PC-3 (cell line): Measurements from ENCODE around the gene CD300C. TPM values are rescaled to one million over a fixed set of nuclear protein-coding genes. Genes with fewer than 3 reads are reported as not detected.

ENCODE experiments used
- ATAC-seq: fragments of 200-7000 bp; cut with Tn5 transposase; 2 replicates; pipeline ENCODE4 v1.9.1; 2020; ENCODE audit warnings: mild to moderate bottlenecking, moderate library complexity
- BruUV-seq: library from RNA; stranded (reverse); fragments of 400-500 nt; replicated peaks from 2 replicates; lab custom pipeline; 2021; lab: Mats Ljungman, UMichigan
- CTCF ChIA-PET: fragments of 300-600 bp; sonication (Branson Sonifier 250); formaldehyde crosslinking; loops from one replicate; lab custom pipeline; 2022; ENCODE audit warnings: antibody characterized with exemption; lab: Charles Lee
- POLR2A ChIA-PET: fragments of 300-600 bp; sonication (Branson Sonifier 250); formaldehyde crosslinking; loops from one replicate; lab custom pipeline; 2022; ENCODE audit warnings: antibody characterized with exemption; ENCODE audit not compliant: unreplicated experiment; lab: Charles Lee
- DNase-seq: peaks from one replicate; pipeline ENCODE4 v3.0.0-alpha.2; 2015
- H2AFZ ChIP-seq: fragments of 300-600 bp; sonication (generic); 2 replicates; pipeline ENCODE4 v1.6.0; 2016; ENCODE audit warnings: antibody characterized with exemption, low read length
- H3F3A ChIP-seq: fragments of 300-600 bp; sonication (generic); one replicate; pipeline ENCODE4 v1.6.0; 2017; ENCODE audit warnings: antibody characterized with exemption, low read length, control low read depth, mild to moderate bottlenecking; ENCODE audit not compliant: unreplicated experiment
- H3K27ac ChIP-seq: fragments of 300-600 bp; sonication (generic); 2 replicates; pipeline ENCODE4 v1.5.1; 2016; ENCODE audit warnings: mild to moderate bottlenecking, low read length
- H3K27me3 ChIP-seq: fragments of 300-600 bp; sonication (generic); 2 replicates; pipeline ENCODE4 v1.6.1; 2016; ENCODE audit warnings: low read length, mixed read lengths
- H3K36me3 ChIP-seq: fragments of 300-600 bp; sonication (generic); 2 replicates; pipeline ENCODE4 v1.6.1; 2016; ENCODE audit warnings: low read depth, mixed run types, low read length, mixed read lengths
- H3K4me1 ChIP-seq: fragments of 300-600 bp; sonication (generic); 2 replicates; pipeline ENCODE4 v1.5.1; 2016; ENCODE audit warnings: low read length; ENCODE audit not compliant: insufficient read depth
- H3K4me2 ChIP-seq: fragments of 300-600 bp; sonication (generic); 2 replicates; pipeline ENCODE4 v1.6.0; 2016; ENCODE audit warnings: low read length
- H3K4me3 ChIP-seq: fragments of 300-600 bp; sonication (generic); 2 replicates; pipeline ENCODE4 v1.5.1; 2016; ENCODE audit warnings: mild to moderate bottlenecking, low read length, mixed read lengths
- H3K79me2 ChIP-seq: fragments of 300-600 bp; sonication (generic); 2 replicates; pipeline ENCODE4 v1.6.1; 2017; ENCODE audit warnings: low read length, mixed read lengths
- H3K9ac ChIP-seq: fragments of 300-600 bp; sonication (generic); 2 replicates; pipeline ENCODE4 v1.6.0; 2016; ENCODE audit warnings: mild to moderate bottlenecking, low read length
- H3K9me2 ChIP-seq: fragments of 300-600 bp; sonication (generic); replicated peaks from 2 replicates; pipeline ENCODE4 v1.6.1; 2016; ENCODE audit warnings: mixed run types, low read length, mixed read lengths
- H3K9me3 ChIP-seq: fragments of 300-600 bp; sonication (generic); 2 replicates; pipeline ENCODE4 v1.6.1; 2016; ENCODE audit warnings: low read length, mixed read lengths
- H4K20me1 ChIP-seq: fragments of 300-600 bp; sonication (generic); 2 replicates; pipeline ENCODE4 v1.6.1; 2016; ENCODE audit warnings: low read length, mixed read lengths
- EZH2 ChIP-seq: fragments of 300-600 bp; sonication (generic); IDR thresholded peaks from one replicate; pipeline ENCODE4 v1.6.1; 2017; ENCODE audit warnings: antibody characterized with exemption, mild to moderate bottlenecking, low read length; ENCODE audit not compliant: unreplicated experiment
- EZH2phosphoT487 ChIP-seq: fragments of 300-600 bp; sonication (generic); IDR thresholded peaks from 2 replicates; pipeline ENCODE4 v1.6.1; 2018; ENCODE audit warnings: mild to moderate bottlenecking, antibody characterized with exemption, low read length, borderline replicate concordance
- intact Hi-C: fragments of 100-400 bp; cut with micrococcal nuclease; formaldehyde crosslinking; loops from 2 replicates; pipeline ENCODE4 v1.9.0; 2023
- total RNA-seq: library from RNA; depleted of rRNA; stranded (reverse); fragments of >200 nt; gene quantifications from 2 replicates; pipeline ENCODE4 v1.2.3, GENCODE V29; 2014
- TF ChIP-seq, protein P1 (sequence below): fragments of 300-600 bp; sonication (generic); conservative IDR thresholded peaks from 2 replicates; pipeline ENCODE4 v1.5.1; 2017; ENCODE audit warnings: antibody characterized with exemption, low read depth, mild to moderate bottlenecking, low read length

CD300C gene
- total RNA-seq, 1 experiment from 2014 or later, result not detected

DNA sequence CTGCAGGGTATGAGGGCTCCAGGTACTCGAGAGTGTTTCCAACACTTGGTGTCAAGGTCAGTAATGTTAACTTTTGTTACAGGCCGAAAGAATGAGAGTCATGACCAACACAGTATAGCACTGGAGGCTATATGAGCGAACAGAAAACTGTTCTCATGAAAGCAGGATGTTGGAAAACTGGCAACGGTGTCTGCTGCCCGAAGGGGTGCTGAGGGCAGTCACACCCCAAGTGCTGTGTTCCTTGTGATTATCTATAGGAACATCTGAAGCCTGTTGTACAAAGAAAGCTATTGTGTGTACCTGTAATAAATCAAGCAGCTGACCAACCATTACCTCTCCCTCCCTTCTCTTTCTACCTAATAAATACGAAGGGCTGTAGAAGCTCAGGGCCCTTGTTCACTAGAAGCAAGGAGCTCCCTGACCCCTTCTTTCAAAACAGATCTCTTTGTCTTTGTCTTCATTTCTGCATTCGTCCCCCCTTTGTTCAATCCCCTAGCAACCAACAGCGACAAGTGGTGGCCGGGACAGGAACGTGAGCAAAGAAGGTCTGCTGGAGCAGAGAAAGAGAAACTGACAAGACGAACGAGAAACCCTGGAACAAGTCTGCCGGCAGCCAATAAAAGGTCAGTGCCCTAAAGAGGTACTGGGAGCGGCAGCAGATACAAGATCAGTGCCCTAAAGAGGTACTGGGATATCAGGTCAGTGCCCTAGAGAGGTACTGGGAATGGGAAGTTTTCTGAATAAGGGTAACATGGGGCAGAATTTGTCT is 38.6 kb upstream of the CD300C start:
- BruUV-seq, result no TSS peak
- CTCF ChIA-PET, result no interaction called here
- POLR2A ChIA-PET, result no interaction called here

DNA sequence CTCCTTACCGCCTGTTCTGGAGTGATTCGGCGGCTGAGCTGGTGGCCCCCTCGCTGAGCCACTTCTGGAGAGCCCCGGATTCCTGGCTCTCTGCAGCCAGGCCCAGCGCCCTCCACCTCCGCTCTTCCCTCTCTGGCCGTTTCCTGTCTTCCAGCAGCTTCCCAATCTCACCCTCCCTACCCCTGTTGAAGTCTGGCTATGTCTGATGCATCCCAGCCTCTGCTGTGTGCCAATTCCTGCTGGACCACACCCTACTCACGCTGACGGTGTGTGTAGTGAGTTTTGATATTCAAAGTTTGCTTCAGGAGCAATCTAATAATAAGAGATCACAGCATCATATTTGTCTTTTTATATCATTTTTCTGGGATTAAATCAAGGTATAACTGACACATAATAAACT is 36.7 kb upstream of the CD300C start:
- Histone ChIP-seq H3K4me1 (no peaks in the 10 kb centered on the region), H3K9me3 (0 out of 2 replicates have a peak, but pooled peaks cover 5% of the 10 kb centered on the region), H3K4me2 (no peak overlapping the region), H2AFZ (no peak overlapping the region), H3K9ac (no peak overlapping the region), H3K27ac (no peak overlapping the region), H3K4me3 (no peak overlapping the region), H3K36me3 (no peaks in the 10 kb centered on the region), H3K27me3 (peaks cover 62% of the 10 kb centered on the region), H4K20me1 (no peaks in the 10 kb centered on the region), H3K79me2 (no peaks in the 10 kb centered on the region), H3K9me2 (no peaks in the 10 kb centered on the region), H3F3A (no peaks in the 10 kb centered on the region)
- no peak for TF ChIP-seq EZH2phosphoT487
- no peak for TF ChIP-seq EZH2
- TF ChIP-seq, protein P1, sequence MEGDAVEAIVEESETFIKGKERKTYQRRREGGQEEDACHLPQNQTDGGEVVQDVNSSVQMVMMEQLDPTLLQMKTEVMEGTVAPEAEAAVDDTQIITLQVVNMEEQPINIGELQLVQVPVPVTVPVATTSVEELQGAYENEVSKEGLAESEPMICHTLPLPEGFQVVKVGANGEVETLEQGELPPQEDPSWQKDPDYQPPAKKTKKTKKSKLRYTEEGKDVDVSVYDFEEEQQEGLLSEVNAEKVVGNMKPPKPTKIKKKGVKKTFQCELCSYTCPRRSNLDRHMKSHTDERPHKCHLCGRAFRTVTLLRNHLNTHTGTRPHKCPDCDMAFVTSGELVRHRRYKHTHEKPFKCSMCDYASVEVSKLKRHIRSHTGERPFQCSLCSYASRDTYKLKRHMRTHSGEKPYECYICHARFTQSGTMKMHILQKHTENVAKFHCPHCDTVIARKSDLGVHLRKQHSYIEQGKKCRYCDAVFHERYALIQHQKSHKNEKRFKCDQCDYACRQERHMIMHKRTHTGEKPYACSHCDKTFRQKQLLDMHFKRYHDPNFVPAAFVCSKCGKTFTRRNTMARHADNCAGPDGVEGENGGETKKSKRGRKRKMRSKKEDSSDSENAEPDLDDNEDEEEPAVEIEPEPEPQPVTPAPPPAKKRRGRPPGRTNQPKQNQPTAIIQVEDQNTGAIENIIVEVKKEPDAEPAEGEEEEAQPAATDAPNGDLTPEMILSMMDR, result no peak
- BruUV-seq, result no TSS peak
- ChIA-PET POLR2A (no interaction called here), CTCF (no interaction called here)
- DNase-seq (no peak), ATAC-seq (no peak)
- intact Hi-C loops, result no loop called here

More for the DNA sequence above, 38.6 kb upstream of the CD300C start:
- H3K36me3 ChIP-seq, result no peaks in the 10 kb centered on the region
- DNase-seq, result no peak
- H4K20me1 ChIP-seq, result no peaks in the 10 kb centered on the region
- no peak overlapping the region for H3K4me3 ChIP-seq
- no peak overlapping the region for H3K9ac ChIP-seq
- no peak overlapping the region for H3K27ac ChIP-seq
- no peaks in the 10 kb centered on the region for H3K9me2 ChIP-seq
- H3K79me2 ChIP-seq, result no peaks in the 10 kb centered on the region
- H3K9me3 ChIP-seq, result 0 out of 2 replicates have a peak, but pooled peaks cover 5% of the 10 kb centered on the region
- intact Hi-C loops, result no loop called here
- no peaks in the 10 kb centered on the region for H3F3A ChIP-seq
- ATAC-seq, result no peak
- TF ChIP-seq EZH2 (no peak), EZH2phosphoT487 (no peak)
- TF ChIP-seq, protein P1, result no peak
- no peak overlapping the region for H2AFZ ChIP-seq
- no peak overlapping the region for H3K4me2 ChIP-seq
- H3K4me1 ChIP-seq, result no peaks in the 10 kb centered on the region
- peaks cover 63% of the 10 kb centered on the region for H3K27me3 ChIP-seq

DNA sequence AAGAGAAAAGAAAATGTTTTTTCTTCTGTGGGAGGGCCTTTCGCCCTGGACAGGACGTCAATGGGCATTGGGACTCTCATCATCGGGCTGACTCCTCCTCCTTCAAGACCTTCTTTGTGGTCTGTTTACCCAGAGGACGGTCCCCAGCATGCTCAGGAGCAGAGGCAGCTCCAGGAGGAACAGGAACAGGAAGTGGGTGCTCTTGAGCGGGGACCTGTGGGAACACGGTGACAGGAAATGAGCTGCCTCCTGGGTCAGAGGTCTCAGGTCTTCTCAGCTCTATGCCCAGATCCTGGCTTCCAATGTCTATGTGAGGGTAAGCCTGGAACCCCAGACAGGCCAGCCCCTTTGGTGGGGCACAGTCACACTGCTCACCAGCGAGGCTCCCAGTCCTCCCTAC is 34.0 kb upstream of the CD300C start:
- DNase-seq (no peak), ATAC-seq (no peak)
- H3K27me3 ChIP-seq, result peaks cover 58% of the 10 kb centered on the region
- H3K9me3 ChIP-seq, result 0 out of 2 replicates have a peak, but pooled peaks cover 4% of the 10 kb centered on the region
- H2AFZ ChIP-seq, result no peak overlapping the region
- no peak overlapping the region for H3K9ac ChIP-seq
- no peaks in the 10 kb centered on the region for H3K79me2 ChIP-seq
- no peaks in the 10 kb centered on the region for H3K9me2 ChIP-seq
- no peaks in the 10 kb centered on the region for H3K36me3 ChIP-seq
- no peaks in the 10 kb centered on the region for H4K20me1 ChIP-seq
- H3F3A ChIP-seq, result no peaks in the 10 kb centered on the region
- no peak overlapping the region for H3K27ac ChIP-seq
- intact Hi-C loops, result no loop called here
- no peaks in the 10 kb centered on the region for H3K4me1 ChIP-seq
- H3K4me3 ChIP-seq, result no peak overlapping the region
- TF ChIP-seq EZH2, result no peak
- TF ChIP-seq, protein P1, result no peak
- TF ChIP-seq EZH2phosphoT487, result no peak
- no peak overlapping the region for H3K4me2 ChIP-seq
- POLR2A ChIA-PET, result no interaction called here
- no TSS peak for BruUV-seq
- CTCF ChIA-PET, result no interaction called here
